Keratinocyte (primary cell): ENCODE results near the gene SH3RF2. TPM values are rescaled to one million over a fixed set of nuclear protein-coding genes. Genes with fewer than 3 reads are reported as not detected.

Experiments
- DNase-seq: peaks from one replicate; pipeline ENCODE4 v3.0.0-alpha.2; 2011; ENCODE audit warnings: low read depth, missing footprints, low spot score
- FAIRE-seq: peaks from 2 replicates; lab custom pipeline; 2011; peaks lifted over from hg19 to GRCh38; lab: Jason Lieb, UNC
- H2AFZ ChIP-seq: 2 replicates; pipeline ENCODE4 v1.6.0; 2012; ENCODE audit warnings: low read length, control low read depth, inconsistent platforms; ENCODE audit not compliant: control insufficient read depth
- H3K27ac ChIP-seq: 2 replicates; pipeline ENCODE4 v1.5.1; 2011; ENCODE audit warnings: low read length; ENCODE audit not compliant: control insufficient read depth, insufficient read depth
- H3K27me3 ChIP-seq: 3 replicates; pipeline ENCODE4 v1.6.0; 2011; ENCODE audit warnings: low read length; ENCODE audit not compliant: control insufficient read depth, insufficient read depth; ENCODE audit errors: extremely low read depth
- H3K36me3 ChIP-seq, 2 experiments: 2 replicates in 1 of 2; 3 replicates in 1 of 2; pipeline ENCODE4 v1.5.1; 2011; ENCODE audit warnings: low read length in 2 of 2, mild to moderate bottlenecking in 1 of 2; ENCODE audit not compliant: control insufficient read depth in 2 of 2, insufficient read depth in 2 of 2; ENCODE audit errors: extremely low read depth in 1 of 2
- H3K4me1 ChIP-seq: 3 replicates; pipeline ENCODE4 v1.5.1; 2011; ENCODE audit warnings: low read length; ENCODE audit not compliant: control insufficient read depth, insufficient read depth; ENCODE audit errors: extremely low read depth
- H3K4me2 ChIP-seq: 3 replicates; pipeline ENCODE4 v1.6.0; 2011; ENCODE audit warnings: low read depth, low read length; ENCODE audit not compliant: control insufficient read depth, insufficient read depth; ENCODE audit errors: extremely low read depth
- H3K4me3 ChIP-seq, 3 experiments: fragments of 200-600 bp in 1 of 3; sonication (generic) in 1 of 3; 2 replicates in 2 of 3; 3 replicates in 1 of 3; pipeline ENCODE4 v1.5.1; 2011 to 2016; ENCODE audit warnings: low read length in 3 of 3, mild to moderate bottlenecking in 3 of 3, control low read depth in 2 of 3, inconsistent platforms in 1 of 3, low read depth in 1 of 3, mixed read lengths in 1 of 3, mixed run types in 1 of 3, moderate library complexity in 1 of 3; ENCODE audit not compliant: control insufficient read depth in 2 of 3, insufficient read depth in 2 of 3; ENCODE audit errors: extremely low read depth in 1 of 3
- H3K79me2 ChIP-seq: 2 replicates; pipeline ENCODE4 v1.6.0; 2012; ENCODE audit warnings: low read length; ENCODE audit not compliant: control insufficient read depth, insufficient read depth
- H3K9ac ChIP-seq: 3 replicates; pipeline ENCODE4 v1.6.0; 2011; ENCODE audit warnings: low read length; ENCODE audit not compliant: control insufficient read depth, insufficient read depth; ENCODE audit errors: extremely low read depth
- H3K9me1 ChIP-seq: 3 replicates; pipeline ENCODE4 v1.6.0; 2011; ENCODE audit warnings: low read length; ENCODE audit not compliant: control insufficient read depth, insufficient read depth; ENCODE audit errors: extremely low read depth
- H3K9me3 ChIP-seq: 2 replicates; pipeline ENCODE4 v1.5.1; 2012; ENCODE audit warnings: low read depth, low read length; ENCODE audit not compliant: control insufficient read depth
- H4K20me1 ChIP-seq: 3 replicates; pipeline ENCODE4 v1.6.0; 2011; ENCODE audit warnings: low read length; ENCODE audit not compliant: control insufficient read depth, insufficient read depth; ENCODE audit errors: extremely low read depth
- EZH2 ChIP-seq: IDR thresholded peaks from one replicate; pipeline ENCODE4 v1.6.1; 2012; ENCODE audit warnings: inconsistent platforms, mild to moderate bottlenecking, low read length, moderate library complexity
- dilution Hi-C: fragments of 300-500 bp; cut with MboI; formaldehyde crosslinking; loops from one replicate; pipeline ENCODE4 v1.7.0; 2020; ENCODE audit warnings: low sequenced_read_pairs; ENCODE audit not compliant: extremely low pct_ligation_motif_present
- polyA plus RNA-seq, 5 experiments: library from polyadenylated mRNA; depleted of rRNA in 3 of 5; stranded (reverse) in 3 of 5; stranded (forward) in 1 of 5; unstranded in 1 of 5; fragments of >200 nt; gene quantifications; 1 replicate in 1 of 5; 2 replicates in 3 of 5; 3 replicates in 1 of 5; pipeline versions ENCODE4 v1.2.1 to v1.2.3, GENCODE V29; 2011 to 2012; ENCODE audit warnings: missing spikeins in 2 of 5, low read depth in 1 of 5, low replicate concordance in 1 of 5
- TF ChIP-seq, protein P1 (sequence below), 3 experiments: IDR thresholded peaks in 1 of 3; conservative IDR thresholded peaks in 1 of 3; optimal IDR thresholded peaks in 1 of 3; 2 replicates in 2 of 3; 3 replicates in 1 of 3; pipeline versions ENCODE3 to v1.5.1; 2011; ENCODE audit warnings: low read length in 3 of 3, mild to moderate bottlenecking in 3 of 3, moderate library complexity in 2 of 3, control low read depth in 1 of 3, inconsistent platforms in 1 of 3; ENCODE audit not compliant: insufficient read depth in 2 of 3; ENCODE audit errors: extremely low read depth in 1 of 3

SH3RF2 gene
- polyA plus RNA-seq, 1 donor (not counting 4 experiments of a cell fraction or from before 2014, with no cell fraction given) = 43.7 TPM

DNA sequence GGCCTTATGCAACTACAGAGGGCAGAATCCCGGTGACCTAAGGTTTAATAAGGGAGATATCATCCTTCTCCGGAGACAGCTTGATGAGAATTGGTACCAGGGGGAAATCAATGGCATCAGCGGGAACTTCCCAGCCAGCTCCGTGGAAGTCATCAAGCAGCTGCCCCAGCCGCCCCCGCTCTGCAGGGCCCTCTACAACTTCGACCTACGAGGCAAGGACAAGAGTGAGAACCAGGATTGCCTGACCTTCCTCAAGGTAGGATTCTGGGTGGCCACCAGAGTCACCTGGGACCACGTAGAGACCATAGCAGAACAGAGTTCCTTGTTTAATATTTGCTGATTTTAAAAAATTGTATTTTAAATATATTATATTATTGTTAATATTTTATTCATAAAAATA lies 63.7 kb downstream of the SH3RF2 start:
- Histone ChIP-seq H3K27me3 (no peaks in the 10 kb centered on the region), H3K9ac (no peak overlapping the region), H3K36me3 (peaks cover 14 to 22% of the 10 kb centered on the region in 2 experiments), H2AFZ (no peak overlapping the region), H3K9me1 (peaks cover 3% of the 10 kb centered on the region), H3K9me3 (no peaks in the 10 kb centered on the region), H4K20me1 (no peaks in the 10 kb centered on the region), H3K27ac (no peak overlapping the region), H3K4me1 (peaks cover 5% of the 10 kb centered on the region), H3K4me2 (no peak overlapping the region), H3K79me2 (peaks cover 40% of the 10 kb centered on the region), H3K4me3 (no peak overlapping the region)
- TF ChIP-seq EZH2 = no peak
- TF ChIP-seq, protein P1, sequence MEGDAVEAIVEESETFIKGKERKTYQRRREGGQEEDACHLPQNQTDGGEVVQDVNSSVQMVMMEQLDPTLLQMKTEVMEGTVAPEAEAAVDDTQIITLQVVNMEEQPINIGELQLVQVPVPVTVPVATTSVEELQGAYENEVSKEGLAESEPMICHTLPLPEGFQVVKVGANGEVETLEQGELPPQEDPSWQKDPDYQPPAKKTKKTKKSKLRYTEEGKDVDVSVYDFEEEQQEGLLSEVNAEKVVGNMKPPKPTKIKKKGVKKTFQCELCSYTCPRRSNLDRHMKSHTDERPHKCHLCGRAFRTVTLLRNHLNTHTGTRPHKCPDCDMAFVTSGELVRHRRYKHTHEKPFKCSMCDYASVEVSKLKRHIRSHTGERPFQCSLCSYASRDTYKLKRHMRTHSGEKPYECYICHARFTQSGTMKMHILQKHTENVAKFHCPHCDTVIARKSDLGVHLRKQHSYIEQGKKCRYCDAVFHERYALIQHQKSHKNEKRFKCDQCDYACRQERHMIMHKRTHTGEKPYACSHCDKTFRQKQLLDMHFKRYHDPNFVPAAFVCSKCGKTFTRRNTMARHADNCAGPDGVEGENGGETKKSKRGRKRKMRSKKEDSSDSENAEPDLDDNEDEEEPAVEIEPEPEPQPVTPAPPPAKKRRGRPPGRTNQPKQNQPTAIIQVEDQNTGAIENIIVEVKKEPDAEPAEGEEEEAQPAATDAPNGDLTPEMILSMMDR (optimal IDR thresholded peaks at IDR 0.05 in 1 of 3, IDR thresholded peaks at IDR 0.05 in 1 of 3, conservative IDR thresholded peaks at IDR 0.05 in 1 of 3; ENCODE audit: extremely low read depth in 1 of 3, insufficient read depth in 2 of 3, low read length in 3 of 3) = no peak
- dilution Hi-C loops = no loop called here
- DNase-seq (no peak), FAIRE-seq (no peak)

DNA sequence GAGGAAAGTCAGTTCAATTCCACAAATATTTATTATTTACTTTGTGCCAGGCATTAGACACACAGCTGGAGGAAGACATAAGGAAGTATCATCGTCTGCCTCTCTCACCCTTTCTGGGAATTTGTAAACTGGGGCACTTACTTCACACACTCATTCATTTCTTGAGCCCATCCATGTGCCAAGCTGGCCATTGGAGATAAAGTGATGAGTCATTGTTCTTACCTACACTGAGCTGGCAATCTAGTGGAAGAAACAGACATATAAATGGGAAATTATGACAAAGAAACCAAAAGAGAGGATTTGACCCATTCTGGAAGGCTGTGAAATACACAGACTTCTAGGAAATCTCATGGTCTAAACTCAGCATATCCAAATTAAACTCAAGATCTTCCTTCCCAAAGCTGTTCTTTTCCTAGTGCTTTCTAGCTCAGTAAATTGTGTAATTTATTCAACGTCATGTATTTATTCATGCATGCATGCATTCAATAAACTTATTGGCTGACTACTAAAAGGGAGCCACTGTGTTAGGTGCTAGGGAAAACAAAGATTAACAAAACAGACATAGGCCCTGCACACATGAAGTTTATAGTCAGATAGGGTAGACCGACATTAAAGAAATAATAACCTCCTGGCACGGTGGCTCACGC lies 65.3 kb downstream of the SH3RF2 start:
- no peak overlapping the region for H3K9ac ChIP-seq
- no peak overlapping the region for H2AFZ ChIP-seq
- peaks cover 36% of the 10 kb centered on the region for H3K79me2 ChIP-seq
- TF ChIP-seq EZH2 = no peak
- TF ChIP-seq, protein P1 (optimal IDR thresholded peaks at IDR 0.05 in 1 of 3, IDR thresholded peaks at IDR 0.05 in 1 of 3, conservative IDR thresholded peaks at IDR 0.05 in 1 of 3; ENCODE audit: extremely low read depth in 1 of 3, insufficient read depth in 2 of 3, low read length in 3 of 3) = no peak
- H3K4me3 ChIP-seq = no peak overlapping the region
- H4K20me1 ChIP-seq = no peaks in the 10 kb centered on the region
- no peak overlapping the region for H3K27ac ChIP-seq
- no peaks in the 10 kb centered on the region for H3K27me3 ChIP-seq
- DNase-seq (no peak), FAIRE-seq (no peak)
- no peak overlapping the region for H3K4me2 ChIP-seq
- no peaks in the 10 kb centered on the region for H3K9me3 ChIP-seq
- dilution Hi-C loops = no loop called here
- peaks cover 20 to 35% of the 10 kb centered on the region in 2 experiments for H3K36me3 ChIP-seq
- H3K9me1 ChIP-seq = peaks cover 3% of the 10 kb centered on the region
- no peaks in the 10 kb centered on the region for H3K4me1 ChIP-seq
